ENCODE results near the gene CNOT2. TPM values are rescaled to one million over a fixed set of nuclear protein-coding genes. Genes with fewer than 3 reads are reported as not detected.

Gene CNOT2
- total RNA-seq, 4 donors from 2014 or later: 115 to 263 (median 157) TPM

Other genes starting within 250 kb of the CNOT2 start
- 1 to 10 TPM in 2 of 4 donors, under 1 TPM in 2; 0.18 to 1.2 (median 0.93) TPM for gene KCNMB4, start 122.9 kb downstream of the CNOT2 start, total RNA-seq

All from Peyer's patch (tissue), 4 donors.